AG09309 (cell line): ENCODE data around the gene DPH2.

Source experiments
- DNase-seq: peaks from one replicate; pipeline ENCODE4 v3.0.0-alpha.2; 2010; ENCODE audit warnings: low read depth
- H3K4me3 ChIP-seq: 2 replicates; pipeline ENCODE4 v1.5.1; 2011; ENCODE audit warnings: mild to moderate bottlenecking, low read depth, low read length, moderate library complexity; ENCODE audit not compliant: control insufficient read depth
- CTCF ChIP-seq: IDR thresholded peaks from 2 replicates; pipeline ENCODE4 v1.5.1; 2011; ENCODE audit warnings: mild to moderate bottlenecking, low read depth, low read length, inconsistent platforms; ENCODE audit not compliant: insufficient read depth, control insufficient read depth; ENCODE audit errors: missing control alignments

Gene DPH2

GRCh38 chr1:43986712-43987111, 16.9 kb downstream of the DPH2 start:
- no peak for DNase-seq
- no peak overlapping the region for H3K4me3 ChIP-seq
- TF ChIP-seq CTCF, result no peak

- DNase-seq, result no peak
Observed at GRCh38 chr1:43987159-43987902, 17.5 kb downstream of the DPH2 start.

GRCh38 chr1:43990271-43991199, 20.7 kb downstream of the DPH2 start:
- peak; percentile 17 for TF ChIP-seq CTCF
- H3K4me3 ChIP-seq, result peak overlapping the region; percentile 55
- no peak for DNase-seq

More at GRCh38 chr1:43987159-43987902, 17.5 kb downstream of the DPH2 start:
- no peak overlapping the region for H3K4me3 ChIP-seq
- TF ChIP-seq CTCF, result no peak

GRCh38 chr1:43991200-43991475, 21.3 kb downstream of the DPH2 start:
- no peak for TF ChIP-seq CTCF
- no peak for DNase-seq
- H3K4me3 ChIP-seq, result peak overlapping the region; percentile 55

GRCh38 chr1:43991476-43992231, 21.8 kb downstream of the DPH2 start, which contains the start of gene CCDC24:
CCDC24 (plus strand) TSS chr1:43991599; CDS start chr1:43991879, 280 bp downstream.
- no peak for DNase-seq
- H3K4me3 ChIP-seq, result peak within 1 kb of the TSS; percentile 55
- no peak for TF ChIP-seq CTCF
